ENCODE measurements around the gene CNKSR3.

DNA sequence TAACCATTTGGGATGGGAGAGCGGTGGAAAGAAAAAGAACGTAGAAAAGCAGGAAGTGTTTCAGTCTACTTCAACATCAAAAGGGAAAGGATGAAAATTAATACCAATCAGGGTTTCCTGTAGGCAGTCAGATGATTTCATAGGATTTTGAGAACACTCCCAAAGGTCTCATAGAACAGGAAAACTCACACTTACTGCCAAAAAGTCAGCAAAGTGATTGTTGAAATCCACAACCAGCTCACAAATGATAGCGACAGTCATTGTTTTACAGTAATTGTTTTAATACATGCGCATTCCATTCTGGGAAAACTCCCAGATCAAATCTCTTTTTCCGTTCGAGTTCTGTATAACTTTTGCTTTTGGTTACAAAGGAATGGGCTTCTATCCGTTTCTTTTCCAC lies 5.3 kb upstream of the CNKSR3 start:
- TF ChIP-seq, protein P1, sequence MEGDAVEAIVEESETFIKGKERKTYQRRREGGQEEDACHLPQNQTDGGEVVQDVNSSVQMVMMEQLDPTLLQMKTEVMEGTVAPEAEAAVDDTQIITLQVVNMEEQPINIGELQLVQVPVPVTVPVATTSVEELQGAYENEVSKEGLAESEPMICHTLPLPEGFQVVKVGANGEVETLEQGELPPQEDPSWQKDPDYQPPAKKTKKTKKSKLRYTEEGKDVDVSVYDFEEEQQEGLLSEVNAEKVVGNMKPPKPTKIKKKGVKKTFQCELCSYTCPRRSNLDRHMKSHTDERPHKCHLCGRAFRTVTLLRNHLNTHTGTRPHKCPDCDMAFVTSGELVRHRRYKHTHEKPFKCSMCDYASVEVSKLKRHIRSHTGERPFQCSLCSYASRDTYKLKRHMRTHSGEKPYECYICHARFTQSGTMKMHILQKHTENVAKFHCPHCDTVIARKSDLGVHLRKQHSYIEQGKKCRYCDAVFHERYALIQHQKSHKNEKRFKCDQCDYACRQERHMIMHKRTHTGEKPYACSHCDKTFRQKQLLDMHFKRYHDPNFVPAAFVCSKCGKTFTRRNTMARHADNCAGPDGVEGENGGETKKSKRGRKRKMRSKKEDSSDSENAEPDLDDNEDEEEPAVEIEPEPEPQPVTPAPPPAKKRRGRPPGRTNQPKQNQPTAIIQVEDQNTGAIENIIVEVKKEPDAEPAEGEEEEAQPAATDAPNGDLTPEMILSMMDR (IDR thresholded peaks at IDR 0.05; ENCODE audit: borderline replicate concordance, extremely low read depth, low read length, poor library complexity, severe bottlenecking) = no peak
- TF ChIP-seq EZH2 (IDR thresholded peaks at IDR 0.05; ENCODE audit: borderline replicate concordance, low read depth, low read length, severe bottlenecking) = no peak

All from DND-41 (cell line).